Stimulated activated naive CD8-positive, alpha-beta T cell treated with anti-CD3 and anti-CD28 coated beads, Interleukin-15, amount 100 ng/mL, for 72 hours (primary cell): Measurements from ENCODE around the gene TSC1.

Source experiments
- ATAC-seq: fragments of 150-1000 bp; cut with Tn5 transposase; 2 replicates; pipeline ENCODE4 v1.10.0; 2021; ENCODE audit warnings: mild to moderate bottlenecking, moderate library complexity
- DNase-seq, 2 donors: peaks; one replicate each; pipeline ENCODE4 v3.0.0; 2021 to 2022
- H3K27ac Mint-ChIP-seq, 2 donors: one replicate each; pipeline ENCODE4 v1.8.0; 2022; ENCODE audit warnings: mild to moderate bottlenecking in 2 of 2, mixed read lengths in 2 of 2, moderate library complexity in 2 of 2
- H3K27me3 Mint-ChIP-seq: one replicate; pipeline ENCODE4 v1.8.0; 2022; ENCODE audit warnings: mixed read lengths
- H3K4me1 Mint-ChIP-seq: one replicate; pipeline ENCODE4 v1.8.0; 2022; ENCODE audit warnings: mild to moderate bottlenecking, mixed read lengths
- H3K4me3 Mint-ChIP-seq, 2 donors: one replicate each; pipeline ENCODE4 v1.8.0; 2022; ENCODE audit warnings: mild to moderate bottlenecking in 2 of 2, mixed read lengths in 2 of 2, moderate library complexity in 1 of 2
- H3K9me3 Mint-ChIP-seq, 2 donors: one replicate each; pipeline ENCODE4 v1.8.0; 2022; ENCODE audit warnings: mixed read lengths in 2 of 2

TSC1 gene

DNA sequence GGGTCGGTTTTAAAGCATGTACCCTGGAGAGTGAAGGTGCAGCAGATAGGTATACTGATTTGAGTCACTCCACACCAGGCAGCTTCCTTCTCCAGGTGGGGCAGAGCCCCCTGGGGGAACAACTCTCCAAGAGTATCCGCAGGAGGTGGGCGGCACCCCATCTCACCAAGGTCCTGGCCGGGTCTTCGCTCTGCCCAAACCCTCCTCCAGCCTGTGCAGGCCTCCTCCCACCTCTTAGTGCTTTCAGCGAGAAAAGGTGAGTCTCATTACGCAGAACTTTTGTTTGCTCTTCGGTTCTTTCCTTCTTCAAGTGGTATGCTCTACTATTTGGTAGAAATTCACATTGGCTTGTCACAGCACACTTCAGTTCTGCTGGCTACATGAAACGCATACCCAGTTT is 52.0 kb downstream of the TSC1 start:
- DNase-seq (no peak), ATAC-seq (no peak)
- H3K27me3 Mint-ChIP-seq, result no peaks in the 10 kb centered on the region
- no peak overlapping the region for H3K4me3 Mint-ChIP-seq
- H3K27ac Mint-ChIP-seq, result no peak overlapping the region
- H3K9me3 Mint-ChIP-seq, result no peaks in the 10 kb centered on the region
- H3K4me1 Mint-ChIP-seq, result peaks cover 9% of the 10 kb centered on the region

DNA sequence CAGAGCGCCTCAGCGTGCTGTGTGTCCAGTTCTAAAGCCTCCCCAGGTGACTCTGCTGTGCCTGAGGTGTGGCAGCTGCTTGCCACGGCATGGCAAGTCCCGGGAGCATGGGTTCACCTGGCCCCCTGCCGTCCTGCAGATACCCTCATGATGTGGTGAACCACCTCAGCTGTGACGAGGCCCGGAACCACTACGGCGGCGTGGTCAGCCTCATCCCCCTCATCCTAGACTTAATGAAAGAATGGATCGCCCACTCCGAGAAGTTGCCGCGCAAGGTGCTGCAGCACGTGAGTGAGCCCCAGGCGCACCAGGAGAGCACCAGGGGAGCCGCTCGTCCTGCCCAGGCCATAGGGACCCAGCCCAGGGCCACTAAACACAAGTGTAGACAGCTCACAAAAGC is 56.3 kb downstream of the TSC1 start:
- H3K27me3 Mint-ChIP-seq, result no peaks in the 10 kb centered on the region
- H3K4me1 Mint-ChIP-seq, result peaks cover 11% of the 10 kb centered on the region
- DNase-seq (no peak), ATAC-seq (no peak)
- no peaks in the 10 kb centered on the region for H3K9me3 Mint-ChIP-seq
- no peak overlapping the region for H3K27ac Mint-ChIP-seq
- no peak overlapping the region for H3K4me3 Mint-ChIP-seq

DNA sequence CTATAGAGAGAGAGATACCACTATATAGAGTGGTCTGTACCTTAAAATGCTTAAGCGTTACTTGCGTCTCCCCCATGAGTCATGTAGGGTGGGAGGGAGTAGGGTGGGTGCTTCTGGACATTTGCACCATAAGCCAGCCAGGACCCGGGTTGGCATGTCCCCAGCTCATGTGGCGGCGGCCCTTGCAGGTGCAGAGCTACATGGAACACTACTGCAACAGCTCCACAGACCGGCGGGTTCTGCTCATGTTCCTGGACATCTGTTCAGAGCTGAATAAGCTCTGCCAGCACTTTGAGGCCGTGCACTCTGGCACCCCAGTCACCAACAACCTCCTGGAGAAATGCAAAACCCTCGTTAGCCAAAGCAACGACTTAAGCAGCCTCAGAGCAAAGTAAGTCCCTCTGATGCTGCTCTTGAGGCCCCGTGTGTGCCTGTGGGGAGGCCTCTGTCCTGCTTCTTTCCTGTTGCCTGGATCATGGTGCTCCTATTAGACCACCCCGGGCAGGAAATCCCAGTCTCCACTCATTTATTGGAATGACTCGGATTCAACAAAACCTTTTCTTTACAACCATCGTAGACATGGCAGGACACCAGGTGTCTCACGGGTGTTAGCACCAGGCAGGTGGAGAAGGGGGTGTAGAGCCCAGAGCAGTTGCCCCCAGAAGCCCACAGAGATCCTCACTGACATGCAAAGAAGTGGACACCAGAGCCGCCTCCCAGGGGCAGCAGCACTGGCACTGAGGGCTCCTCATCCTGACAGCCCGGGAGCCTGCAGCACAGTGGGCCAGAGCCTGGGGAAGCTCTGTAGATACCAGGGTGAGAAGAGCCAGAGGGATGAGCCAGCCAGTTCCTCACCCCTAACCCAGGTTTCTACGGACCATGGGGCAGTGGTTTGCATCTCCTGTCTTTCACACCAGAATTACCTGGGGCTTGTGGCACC is 57.0 kb downstream of the TSC1 start:
- DNase-seq, result no peak
- Mint-ChIP-seq H3K9me3 (no peaks in the 10 kb centered on the region), H3K27me3 (no peaks in the 10 kb centered on the region), H3K4me1 (peaks cover 18% of the 10 kb centered on the region), H3K4me3 (no peak overlapping the region), H3K27ac (no peak overlapping the region)
- no peak for ATAC-seq

DNA sequence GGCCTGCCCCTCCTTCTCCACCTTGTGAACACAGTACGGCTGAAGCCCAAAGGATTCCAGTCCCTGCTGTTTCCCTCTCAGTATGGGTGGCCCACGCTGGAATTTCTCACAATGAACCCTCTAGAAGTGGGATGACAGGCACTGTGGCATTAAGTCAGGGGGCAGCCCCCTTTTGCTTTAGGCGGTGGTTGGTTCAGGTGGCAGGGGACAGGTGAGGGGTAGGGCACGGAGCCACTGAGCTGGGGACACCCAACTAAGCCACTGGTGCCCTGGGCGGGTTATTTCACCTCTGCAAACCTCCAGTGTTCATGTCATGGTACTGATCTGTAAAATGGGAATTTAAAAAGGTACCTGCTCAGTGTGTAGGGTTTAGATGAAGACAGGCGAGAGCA is 58.1 kb downstream of the TSC1 start:
- Mint-ChIP-seq H3K4me1 (peaks cover 27% of the 10 kb centered on the region), H3K27ac (no peak overlapping the region), H3K27me3 (no peaks in the 10 kb centered on the region), H3K9me3 (no peaks in the 10 kb centered on the region), H3K4me3 (no peak overlapping the region)
- ATAC-seq (no peak), DNase-seq (no peak)

GRCh38 chr9:132885720-132886333 is 58.6 kb downstream of the TSC1 start:
- ATAC-seq (no peak), DNase-seq (no peak)
- Mint-ChIP-seq H3K27ac (no peak overlapping the region), H3K27me3 (no peaks in the 10 kb centered on the region), H3K4me3 (no peak overlapping the region), H3K4me1 (peaks cover 27% of the 10 kb centered on the region), H3K9me3 (no peaks in the 10 kb centered on the region)

- no peak overlapping the region for H3K4me3 Mint-ChIP-seq
- H3K4me1 Mint-ChIP-seq, result peaks cover 40% of the 10 kb centered on the region
- no peak overlapping the region for H3K27ac Mint-ChIP-seq
- ATAC-seq (no peak), DNase-seq (no peak)
- no peaks in the 10 kb centered on the region for H3K27me3 Mint-ChIP-seq
- H3K9me3 Mint-ChIP-seq, result no peaks in the 10 kb centered on the region
These were observed 60.8 kb downstream of the TSC1 start for GRCh38 chr9:132883349-132884294.

DNA sequence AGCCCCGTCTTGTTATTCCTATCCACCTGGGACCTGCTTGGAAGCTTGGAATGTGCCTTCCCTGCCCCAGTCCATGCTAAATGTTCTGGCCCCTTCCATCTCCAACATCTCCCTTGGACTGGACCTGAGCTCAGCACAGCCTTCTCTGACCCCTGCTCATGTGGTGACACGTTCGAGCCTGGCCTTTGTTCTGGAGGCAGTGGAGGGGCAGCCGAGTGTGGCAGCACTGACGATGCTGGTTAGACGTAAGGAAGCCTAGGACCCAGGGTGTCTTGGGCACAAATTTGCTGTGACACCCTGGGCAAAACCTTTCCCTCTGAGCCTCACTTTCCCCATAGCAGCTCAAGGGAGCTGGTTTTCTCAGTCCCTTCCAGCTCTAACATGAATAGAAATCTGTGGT is 61.8 kb downstream of the TSC1 start:
- no peaks in the 10 kb centered on the region for H3K27me3 Mint-ChIP-seq
- H3K4me3 Mint-ChIP-seq, result no peak overlapping the region
- no peak overlapping the region for H3K27ac Mint-ChIP-seq
- no peak for ATAC-seq
- no peaks in the 10 kb centered on the region for H3K9me3 Mint-ChIP-seq
- no peak for DNase-seq
- peaks cover 37% of the 10 kb centered on the region for H3K4me1 Mint-ChIP-seq

- Mint-ChIP-seq H3K9me3 (no peaks in the 10 kb centered on the region), H3K27me3 (no peaks in the 10 kb centered on the region), H3K4me3 (no peak overlapping the region), H3K27ac (peak overlapping the region in 1 of 2 donors; percentile 74), H3K4me1 (peaks cover 42% of the 10 kb centered on the region)
- ATAC-seq (no peak), DNase-seq (no peak)
These were observed 62.6 kb downstream of the TSC1 start for GRCh38 chr9:132881826-132882225.

DNA sequence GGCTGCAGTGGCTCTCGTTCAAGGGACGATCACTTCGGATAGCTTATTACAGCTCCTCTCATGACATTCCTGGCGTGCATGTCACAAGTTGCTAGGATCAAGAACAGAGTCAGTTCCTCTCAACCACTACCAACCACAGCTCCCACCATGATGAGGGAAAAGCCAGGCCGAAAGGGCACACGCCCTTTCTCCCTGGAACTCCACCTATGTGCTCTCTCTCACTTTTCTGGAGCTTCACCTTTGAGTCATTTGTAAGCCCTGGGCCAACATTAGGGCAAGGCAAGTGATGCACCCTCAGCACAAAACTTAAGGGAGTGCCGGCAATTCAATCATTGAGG is 64.1 kb downstream of the TSC1 start:
- Mint-ChIP-seq H3K4me1 (peaks cover 42% of the 10 kb centered on the region), H3K9me3 (no peaks in the 10 kb centered on the region), H3K27me3 (no peaks in the 10 kb centered on the region), H3K4me3 (no peak overlapping the region), H3K27ac (no peak overlapping the region)
- no peak for DNase-seq
- ATAC-seq, result no peak

GRCh38 chr9:132879457-132880323 is 64.7 kb downstream of the TSC1 start:
- no peak overlapping the region for H3K27ac Mint-ChIP-seq
- ATAC-seq (no peak), DNase-seq (no peak)
- peaks cover 42% of the 10 kb centered on the region for H3K4me1 Mint-ChIP-seq
- no peaks in the 10 kb centered on the region for H3K9me3 Mint-ChIP-seq
- H3K4me3 Mint-ChIP-seq, result peak overlapping the region; percentile 75 to 77
- no peaks in the 10 kb centered on the region for H3K27me3 Mint-ChIP-seq

DNA sequence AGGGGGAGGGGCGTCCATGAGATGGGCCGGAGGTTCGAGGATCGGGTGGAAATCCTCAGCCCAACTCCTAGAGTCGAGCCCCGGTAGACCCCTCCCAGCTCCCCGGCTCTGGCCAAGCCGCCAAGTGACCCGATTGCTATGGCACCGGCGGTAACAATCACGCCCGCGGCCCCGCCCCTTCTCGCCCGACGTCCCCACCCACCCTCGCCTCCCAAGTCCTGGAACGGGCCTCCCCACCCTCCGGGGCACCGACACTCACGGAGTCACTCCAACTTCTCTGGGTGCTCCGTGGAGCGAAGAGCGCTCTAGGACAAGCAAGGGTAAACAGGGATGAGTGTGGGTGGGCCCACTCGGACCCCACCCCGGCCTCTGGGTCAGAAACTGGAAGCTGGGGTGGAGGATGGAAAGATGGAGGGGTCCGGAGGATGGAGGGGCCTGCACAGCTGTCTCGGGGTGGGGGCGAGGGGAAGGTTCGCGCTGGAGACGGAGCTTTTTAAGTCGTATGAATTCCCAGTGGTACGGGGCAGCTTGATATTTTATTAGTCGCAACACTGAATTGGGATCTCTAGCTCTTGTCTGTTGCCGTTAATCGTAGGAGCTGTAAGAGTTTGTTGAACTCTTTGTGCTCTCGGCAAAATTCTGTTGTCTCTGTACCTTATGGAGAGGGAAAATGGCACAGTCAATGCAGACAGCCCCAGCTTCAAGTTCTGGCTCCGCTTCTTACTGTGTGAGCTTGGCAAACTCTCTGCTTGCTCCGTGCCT is 65.5 kb downstream of the TSC1 start, which contains the start of gene SPACA9:
Gene SPACA9 (plus strand): TSS at position 204 of the 762 bp plus-strand sequence. CDS start 5,050 bp downstream, outside the sequence.
- Mint-ChIP-seq H3K4me1 (peaks cover 42% of the 10 kb centered on the region), H3K27me3 (no peaks in the 10 kb centered on the region), H3K4me3 (peak within 1 kb of the TSS; percentile 75 to 85), H3K9me3 (no peaks in the 10 kb centered on the region), H3K27ac (peak within 1 kb of the TSS; percentile 19 to 40)
- DNase-seq, result no peak
- ATAC-seq, result peak; percentile 45

DNA sequence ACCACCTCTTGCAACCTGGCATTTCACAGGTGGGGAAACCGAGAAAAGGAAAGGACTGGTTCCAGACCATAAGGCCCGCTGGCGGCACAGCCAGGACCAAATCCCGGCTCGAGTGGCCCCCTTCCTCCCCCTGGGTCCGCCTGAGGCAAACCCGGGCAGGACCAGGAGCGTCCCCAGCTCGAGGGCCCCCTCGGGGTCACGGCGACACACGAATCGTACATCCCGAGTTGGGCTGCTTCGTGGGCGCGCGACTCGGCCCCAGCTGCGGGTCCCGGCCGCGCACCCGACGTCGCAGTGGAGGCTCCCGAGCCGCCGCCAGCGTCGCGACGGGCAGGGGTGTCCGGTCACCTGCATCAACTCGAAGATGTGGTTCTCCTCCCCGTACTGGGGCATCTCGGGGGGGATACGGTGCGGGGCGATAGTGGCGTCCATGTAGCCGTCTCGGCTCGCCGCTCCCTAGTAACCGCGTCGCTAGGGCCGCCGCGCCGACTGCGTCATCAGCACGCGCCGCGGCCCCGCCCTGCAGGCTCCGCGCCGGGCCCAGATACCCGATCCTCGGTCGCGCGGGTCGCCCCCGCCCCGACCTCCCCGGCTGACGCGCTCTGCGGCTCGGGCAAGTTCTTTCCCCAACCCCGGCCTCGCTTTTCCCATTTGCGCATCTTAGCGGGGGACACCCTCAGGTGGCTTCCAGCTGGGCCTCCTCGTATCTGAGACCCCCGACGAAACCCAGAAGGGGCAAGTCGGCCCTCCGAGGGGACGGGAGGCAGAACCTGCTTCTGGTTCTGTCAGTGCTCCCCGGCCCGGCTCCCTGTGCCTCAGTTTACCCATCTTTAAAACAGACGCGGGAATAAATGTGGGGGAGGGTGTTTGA is 66.4 kb downstream of the TSC1 start, which contains the start of gene AK8:
Gene AK8 (minus strand): TSS at position 461 of the 871 bp plus-strand sequence. CDS start 29 bp downstream, at position 432.
- Mint-ChIP-seq H3K4me3 (peak within 1 kb of the TSS; percentile 84 to 85), H3K27me3 (no peaks in the 10 kb centered on the region), H3K27ac (peak within 1 kb of the TSS; percentile 54 to 69), H3K4me1 (peaks cover 45% of the 10 kb centered on the region), H3K9me3 (no peaks in the 10 kb centered on the region)
- DNase-seq (peak; percentile 74 to 77), ATAC-seq (peak; percentile 93)

DNA sequence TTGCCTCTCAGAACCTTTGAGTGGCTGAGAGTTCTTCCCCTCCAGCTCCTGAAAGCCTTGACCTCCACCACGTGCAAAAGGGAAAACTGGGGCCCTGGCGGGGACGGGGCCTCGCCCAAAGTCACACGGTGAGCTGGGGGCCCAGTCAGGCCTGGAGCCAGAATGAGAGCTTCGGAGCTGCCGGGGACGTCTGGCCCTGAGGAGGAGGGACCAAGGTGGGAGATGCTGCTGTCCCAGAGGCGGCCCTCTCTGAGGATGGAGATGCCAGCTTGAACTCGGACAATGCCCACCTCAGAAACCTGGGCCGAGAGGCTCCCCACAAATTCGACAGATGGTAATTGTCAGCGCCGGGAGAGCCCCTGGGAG is 67.0 kb downstream of the TSC1 start:
- Mint-ChIP-seq H3K27me3 (no peaks in the 10 kb centered on the region), H3K27ac (peak overlapping the region; percentile 54 to 69), H3K4me1 (peaks cover 40% of the 10 kb centered on the region), H3K4me3 (peak overlapping the region; percentile 84 to 85), H3K9me3 (no peaks in the 10 kb centered on the region)
- ATAC-seq (no peak), DNase-seq (no peak)
